ENCODE results near the gene SUGP1.

The SUGP1 gene

GRCh38 chr19:19296953-19297689, 23.2 kb downstream of the SUGP1 start:
- no peak for DNase-seq (ENCODE audit: low spot score)
- TF ChIP-seq CTCF (IDR thresholded peaks at IDR 0.05; ENCODE audit: borderline replicate concordance, control extremely low read depth, extremely low read depth, insufficient read depth, missing control alignments) = no peak
- in situ Hi-C loops (cut with MboI; ENCODE audit: low sequenced_read_pairs, unreplicated experiment) = no loop called here

- in situ Hi-C loops (cut with MboI; ENCODE audit: low sequenced_read_pairs, unreplicated experiment) = no loop called here
- TF ChIP-seq CTCF (IDR thresholded peaks at IDR 0.05; ENCODE audit: borderline replicate concordance, control extremely low read depth, extremely low read depth, insufficient read depth, missing control alignments) = no peak
- DNase-seq (ENCODE audit: low spot score) = no peak
Measured at GRCh38 chr19:19294914-19295313, 25.4 kb downstream of the SUGP1 start.

- in situ Hi-C loops (cut with MboI; ENCODE audit: low sequenced_read_pairs, unreplicated experiment) = no loop called here
- TF ChIP-seq CTCF (IDR thresholded peaks at IDR 0.05; ENCODE audit: borderline replicate concordance, control extremely low read depth, extremely low read depth, insufficient read depth, missing control alignments) = no peak
- DNase-seq (ENCODE audit: low spot score) = no peak
Measured at GRCh38 chr19:19292607-19293006, 27.7 kb downstream of the SUGP1 start.

GRCh38 chr19:19285686-19286085, 34.6 kb downstream of the SUGP1 start:
- no peak for DNase-seq (ENCODE audit: low spot score)
- no peak for TF ChIP-seq CTCF (IDR thresholded peaks at IDR 0.05; ENCODE audit: borderline replicate concordance, control extremely low read depth, extremely low read depth, insufficient read depth, missing control alignments)
- in situ Hi-C loops (cut with MboI; ENCODE audit: low sequenced_read_pairs, unreplicated experiment) = no loop called here

GRCh38 chr19:19280561-19280960, 39.7 kb downstream of the SUGP1 start:
- no peak for TF ChIP-seq CTCF (IDR thresholded peaks at IDR 0.05; ENCODE audit: borderline replicate concordance, control extremely low read depth, extremely low read depth, insufficient read depth, missing control alignments)
- no peak for DNase-seq (ENCODE audit: low spot score)
- in situ Hi-C loops (cut with MboI; ENCODE audit: low sequenced_read_pairs, unreplicated experiment) = no loop called here

GRCh38 chr19:19279853-19280252, 40.5 kb downstream of the SUGP1 start:
- no peak for TF ChIP-seq CTCF (IDR thresholded peaks at IDR 0.05; ENCODE audit: borderline replicate concordance, control extremely low read depth, extremely low read depth, insufficient read depth, missing control alignments)
- DNase-seq (ENCODE audit: low spot score) = no peak
- in situ Hi-C loops (cut with MboI; ENCODE audit: low sequenced_read_pairs, unreplicated experiment) = no loop called here
